Measurements from ENCODE around the gene OSBPL3.

Gene OSBPL3

GRCh38 chr7:24863626-24864025 is 116.4 kb downstream of the OSBPL3 start:
- no peak for DNase-seq (ENCODE audit: low spot score)

GRCh38 chr7:24862461-24862860 is 117.5 kb downstream of the OSBPL3 start:
- DNase-seq (ENCODE audit: low spot score) = no peak

DNA sequence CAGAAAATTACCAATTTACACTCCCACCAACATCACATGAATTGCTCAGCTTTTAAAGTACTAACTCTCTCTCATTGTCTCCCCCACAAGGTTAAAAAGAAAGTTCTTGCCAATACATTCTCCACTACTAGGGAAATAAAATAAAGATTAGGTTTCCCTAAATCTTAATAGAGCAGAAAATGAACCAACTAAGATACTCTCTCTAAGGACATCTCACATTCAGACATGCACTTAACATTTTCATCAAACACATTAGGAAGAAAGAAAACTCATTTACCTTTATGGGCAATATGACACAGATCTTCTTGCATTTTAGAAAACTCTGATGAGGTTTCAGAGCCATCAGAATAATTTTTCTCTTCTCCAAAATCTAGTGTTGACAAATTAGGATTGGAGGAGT is 118.6 kb downstream of the OSBPL3 start:
- no peak for DNase-seq (ENCODE audit: low spot score)

DNA sequence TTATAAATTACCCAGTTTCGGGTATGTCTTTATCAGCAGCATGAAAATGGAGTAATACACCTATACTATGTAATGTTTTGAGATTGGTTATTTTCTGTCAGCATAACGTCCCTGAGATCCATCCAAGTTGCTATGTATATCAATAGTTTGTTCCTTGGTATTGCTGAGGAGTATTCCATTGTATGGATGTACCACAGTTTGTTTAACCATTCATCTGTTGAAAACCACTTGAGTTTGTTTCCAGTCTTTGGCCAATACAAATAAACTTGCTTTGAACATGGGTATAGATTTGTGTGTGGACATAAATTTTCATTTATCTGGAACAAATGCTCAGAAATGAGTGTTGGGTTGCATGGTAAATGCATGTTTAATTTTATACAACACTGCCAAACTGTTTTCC is 119.4 kb downstream of the OSBPL3 start:
- no peak for DNase-seq (ENCODE audit: low spot score)

DNA sequence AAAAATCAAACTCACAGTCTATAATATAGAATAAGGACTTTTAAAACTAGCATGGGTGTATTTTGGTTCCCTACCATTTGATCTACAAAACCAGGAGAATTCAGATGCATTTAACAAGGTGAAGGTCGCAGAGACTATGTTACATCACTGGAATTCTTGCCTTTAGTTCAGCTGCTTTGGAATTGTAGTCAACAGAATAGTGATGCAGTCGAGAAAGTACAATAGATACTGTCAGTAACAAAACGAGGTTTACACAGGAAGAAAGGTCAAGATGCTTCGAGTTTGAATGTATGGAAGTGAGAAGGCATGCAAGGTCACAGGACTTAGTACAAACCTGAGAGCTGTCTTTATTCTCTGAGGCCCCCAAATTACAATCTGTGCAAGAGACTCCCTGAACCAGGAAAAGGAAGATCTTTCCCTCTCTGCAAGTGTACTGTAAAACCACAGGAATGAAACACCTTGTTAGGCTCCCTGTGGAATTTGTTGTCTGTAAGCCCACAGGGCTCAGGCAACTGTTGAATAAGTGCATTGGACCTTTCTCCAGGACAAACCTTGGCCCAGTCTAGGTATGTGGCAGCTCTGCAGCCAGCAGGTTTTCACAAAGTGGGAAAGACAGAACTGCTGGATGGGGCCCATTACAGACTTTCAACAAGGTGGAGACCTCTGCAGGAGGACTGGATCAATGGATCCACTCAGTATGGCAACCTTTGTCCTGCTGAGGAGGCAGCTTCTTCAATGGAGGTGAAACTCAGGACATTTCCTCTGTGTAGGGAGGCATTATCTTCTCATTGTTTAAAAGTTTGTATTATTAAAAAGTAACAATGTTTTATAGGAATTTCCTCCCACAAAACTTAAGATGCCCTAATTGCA is 121.6 kb downstream of the OSBPL3 start:
- DNase-seq (ENCODE audit: low spot score) = no peak

GRCh38 chr7:24857623-24858022 is 122.4 kb downstream of the OSBPL3 start:
- DNase-seq (ENCODE audit: low spot score) = no peak

- DNase-seq (ENCODE audit: low spot score) = no peak
These were observed 125.1 kb downstream of the OSBPL3 start for GRCh38 chr7:24854866-24855265.

DNA sequence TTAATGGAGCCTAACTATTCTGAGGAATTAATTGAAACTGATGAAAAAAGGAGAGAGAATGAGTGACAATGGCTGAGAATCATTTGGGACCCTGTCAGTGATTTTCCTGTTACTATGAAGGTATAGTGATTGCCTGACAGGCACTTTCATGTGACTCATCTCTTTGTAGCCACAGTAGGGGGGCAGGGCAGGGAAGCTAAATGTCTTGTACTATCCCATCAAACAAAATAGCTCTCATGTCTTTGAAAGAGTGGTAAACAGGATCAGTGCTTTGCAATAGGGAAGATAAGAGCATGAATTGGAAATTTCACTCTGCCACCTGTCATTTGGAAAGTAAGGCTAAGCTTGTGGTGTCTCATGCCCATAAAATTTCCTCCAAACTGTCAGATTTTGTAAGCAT is 128.2 kb downstream of the OSBPL3 start:
- no peak for DNase-seq (ENCODE audit: low spot score)

- DNase-seq (ENCODE audit: low spot score) = no peak
These were observed 131.1 kb downstream of the OSBPL3 start for GRCh38 chr7:24848878-24849277.

DNA sequence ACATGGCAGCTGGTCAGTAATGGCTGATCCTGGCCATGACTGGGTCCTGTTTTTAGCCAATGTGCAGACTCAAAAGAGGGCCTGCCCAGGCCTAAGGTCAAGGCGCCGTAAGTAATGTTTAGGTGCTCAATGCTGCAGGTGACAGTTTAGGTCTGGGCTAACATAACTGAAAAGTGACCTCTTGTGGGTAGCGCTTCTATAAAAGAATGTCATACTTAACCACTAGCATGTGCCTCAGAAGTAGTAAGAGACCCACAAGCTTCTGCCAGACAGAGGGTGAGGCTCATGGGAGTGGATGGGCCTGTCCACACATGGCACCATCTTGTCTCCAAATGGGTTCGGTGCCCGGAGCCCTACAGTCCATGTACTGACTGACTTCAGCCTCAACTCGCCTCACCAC is 132.2 kb downstream of the OSBPL3 start:
- DNase-seq (ENCODE audit: low spot score) = no peak

- DNase-seq (ENCODE audit: low spot score) = no peak
These were observed 136.1 kb downstream of the OSBPL3 start for GRCh38 chr7:24843821-24844434.

DNA sequence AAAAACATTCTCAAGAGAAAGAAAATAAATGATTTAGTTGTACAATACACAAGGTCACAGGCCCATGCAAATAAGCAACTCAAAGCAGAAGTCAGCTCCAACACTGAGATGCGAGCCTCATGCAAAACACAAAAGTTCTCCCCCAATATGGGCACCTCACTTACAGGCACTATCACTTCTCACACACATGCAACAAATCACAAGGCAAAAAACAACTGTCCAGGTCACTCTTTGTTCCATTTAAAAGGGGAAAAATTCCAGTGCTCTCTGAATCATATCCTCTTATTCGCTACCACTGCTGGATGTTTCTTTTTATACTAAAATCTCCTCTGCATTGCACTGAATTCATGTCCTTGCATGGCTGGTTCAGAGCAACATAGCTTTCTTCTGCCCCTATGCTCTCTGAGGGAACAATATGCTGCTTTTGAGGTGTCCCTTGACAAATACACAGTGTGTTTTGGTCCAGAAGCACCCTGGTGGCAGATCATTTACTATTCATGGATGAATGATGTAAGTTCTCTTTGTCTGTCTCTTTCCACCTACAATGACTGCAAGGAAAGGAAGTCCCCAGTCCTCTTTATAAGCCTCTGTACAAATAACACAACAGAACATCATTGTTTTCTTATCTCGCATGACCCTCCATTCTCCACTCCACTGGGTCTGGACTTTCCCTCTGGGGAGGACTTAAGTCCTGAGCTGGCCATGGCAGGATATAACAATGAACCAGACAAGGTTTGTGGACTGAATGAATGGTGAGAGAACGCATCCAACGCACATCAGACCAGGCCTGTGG is 137.3 kb downstream of the OSBPL3 start:
- no peak for DNase-seq (ENCODE audit: low spot score)

- DNase-seq (ENCODE audit: low spot score) = no peak
These were observed 137.9 kb downstream of the OSBPL3 start for GRCh38 chr7:24842029-24842428.

GRCh38 chr7:24840563-24840962 is 139.4 kb downstream of the OSBPL3 start:
- DNase-seq (ENCODE audit: low spot score) = no peak

DNA sequence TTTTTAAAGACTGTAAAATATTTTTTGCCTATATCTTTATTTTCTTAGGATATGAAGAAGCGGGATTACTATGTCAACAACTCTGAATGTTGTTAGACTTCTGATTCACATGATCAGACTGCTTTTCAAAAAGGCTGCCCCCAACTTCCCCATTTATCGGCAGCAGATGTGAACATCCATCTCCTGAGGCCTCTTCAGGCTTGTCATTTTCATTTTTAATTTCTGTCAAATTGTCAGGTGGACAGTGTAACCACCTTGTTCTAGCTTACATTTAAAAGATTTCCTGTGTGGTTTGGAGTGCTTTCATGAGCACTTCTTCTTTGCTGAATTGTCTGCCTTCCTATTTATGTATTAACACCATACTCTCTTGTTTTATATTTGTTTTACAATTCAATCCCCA is 143.9 kb downstream of the OSBPL3 start:
- DNase-seq (ENCODE audit: low spot score) = no peak

GRCh38 chr7:24835643-24836042 is 144.3 kb downstream of the OSBPL3 start:
- DNase-seq (ENCODE audit: low spot score) = no peak

DNA sequence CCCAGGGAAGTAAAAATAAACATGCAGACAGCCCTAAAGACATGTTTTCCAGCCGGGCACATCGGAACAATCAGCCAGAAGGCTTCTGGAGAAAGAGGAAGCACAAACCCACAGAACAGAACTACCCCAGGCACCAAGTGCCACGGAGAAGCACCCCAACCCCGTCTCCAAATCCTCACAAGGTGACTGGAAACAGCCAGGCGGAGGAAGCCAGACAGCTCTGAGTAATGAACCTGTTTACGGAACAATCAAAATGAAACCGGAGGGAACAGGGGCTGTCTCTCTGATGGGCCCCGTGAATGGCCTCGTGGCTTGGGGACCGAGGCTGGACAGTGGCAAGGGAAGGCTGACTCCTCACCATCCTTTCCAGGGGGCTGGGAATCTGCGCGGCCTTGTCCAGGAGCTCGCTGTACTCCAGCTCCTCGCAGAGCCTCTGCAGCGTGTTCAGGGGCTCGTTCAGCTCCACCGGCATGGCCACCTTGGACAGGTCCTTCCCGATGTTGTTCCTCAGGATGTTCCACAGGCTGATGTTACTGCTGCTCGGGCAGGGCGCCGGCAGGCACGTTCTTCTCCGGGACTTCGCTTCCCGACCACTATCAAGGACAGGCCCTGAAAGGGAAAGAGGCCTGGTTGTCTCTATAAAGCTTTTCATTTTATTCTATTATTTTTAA is 145.7 kb downstream of the OSBPL3 start:
- DNase-seq (ENCODE audit: low spot score) = no peak

- no peak for DNase-seq (ENCODE audit: low spot score)
These were observed 146.4 kb downstream of the OSBPL3 start for GRCh38 chr7:24833549-24833948.

GRCh38 chr7:24831240-24831639 is 148.7 kb downstream of the OSBPL3 start:
- DNase-seq (ENCODE audit: low spot score) = no peak

DNA sequence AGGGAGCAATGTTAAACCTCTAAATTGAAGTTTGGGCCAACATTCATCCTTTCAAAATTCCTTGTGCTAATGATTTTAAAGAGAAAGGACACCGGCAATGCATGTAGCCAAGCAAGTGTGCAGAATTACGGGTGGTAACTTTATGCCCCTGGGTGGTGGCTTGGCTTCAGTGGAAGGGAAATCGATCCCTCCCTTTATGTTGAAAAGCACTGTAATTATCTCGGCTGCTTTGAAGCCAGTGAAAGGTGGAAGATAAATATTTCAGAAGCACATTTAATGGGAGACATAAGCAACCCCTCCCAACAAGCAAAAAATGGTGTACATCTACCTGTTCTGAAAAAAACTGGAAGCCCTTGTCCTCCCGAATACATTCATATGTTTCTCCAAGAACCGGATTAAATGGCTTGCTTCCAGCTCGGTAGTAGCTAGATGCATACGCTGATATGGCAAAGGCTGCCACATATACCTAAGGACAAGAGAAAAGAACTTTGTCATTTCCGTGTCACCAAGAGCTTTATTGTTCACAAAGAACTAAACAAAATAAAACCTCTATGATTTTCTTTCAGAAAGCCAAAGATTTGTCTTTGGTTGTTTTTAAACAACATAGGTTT is 149.4 kb downstream of the OSBPL3 start:
- DNase-seq (ENCODE audit: low spot score) = no peak

DNA sequence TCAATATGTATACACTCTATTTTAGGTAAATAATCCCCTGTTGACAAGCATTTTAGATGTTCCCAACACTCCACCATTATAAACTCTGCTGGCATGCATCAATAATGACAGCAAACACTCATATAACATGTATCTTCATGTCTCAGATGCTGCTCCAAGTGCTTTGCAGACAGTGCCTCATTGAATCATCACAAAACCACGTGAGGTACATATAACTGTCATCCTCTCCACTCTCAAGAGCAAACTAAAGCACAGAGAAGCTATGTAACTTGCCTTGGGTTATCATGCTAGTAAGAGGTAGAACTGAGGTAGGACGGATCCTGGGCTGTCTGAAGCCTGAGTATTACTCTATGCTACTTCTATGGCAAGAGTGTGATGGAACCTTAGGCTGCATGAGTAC is 150.2 kb downstream of the OSBPL3 start:
- DNase-seq (ENCODE audit: low spot score) = no peak
